HepG2 (cell line): Measurements from ENCODE around the gene DNAI2. TPM values are rescaled to one million over a fixed set of nuclear protein-coding genes. Genes with fewer than 3 reads are reported as not detected.

ENCODE experiments used
- ATAC-seq: fragments of 200-7000 bp; cut with Tn5 transposase; 3 replicates; pipeline ENCODE4 v1.9.1; 2020; ENCODE audit warnings: mild to moderate bottlenecking, moderate library complexity
- BruUV-seq: library from RNA; stranded (reverse); fragments of 400-500 nt; replicated peaks from 2 replicates; lab custom pipeline; 2021; lab: Mats Ljungman, UMichigan
- CTCF ChIA-PET: fragments of 300-600 bp; formaldehyde crosslinking; extraction: SDS; loops from one replicate; lab custom pipeline; 2021; ENCODE audit warnings: low total read pairs, inconsistent platforms, low intra/inter-chr PET ratio; lab: Yijun Ruan, JAX
- POLR2A ChIA-PET: fragments of 350-600 bp; sonication (Branson Sonifier 250); formaldehyde crosslinking; loops from one replicate; lab custom pipeline; 2020; ENCODE audit warnings: antibody characterized with exemption, inconsistent platforms; lab: Yijun Ruan, JAX
- DNase-seq: peaks from one replicate; pipeline ENCODE4 v3.0.0-alpha.2; 2015; ENCODE audit warnings: low spot score
- FAIRE-seq: peaks from 3 replicates; lab custom pipeline; 2011; peaks lifted over from hg19 to GRCh38; lab: Jason Lieb, UNC
- H2AFZ ChIP-seq: one replicate; pipeline ENCODE4 v1.6.1; 2011; ENCODE audit warnings: low read length, inconsistent platforms
- H3K27ac ChIP-seq: fragments of 300-600 bp; 3 replicates; pipeline ENCODE4 v1.8.0; 2011; ENCODE audit warnings: mixed run types, mild to moderate bottlenecking, mixed read lengths, low read length, inconsistent platforms; ENCODE audit not compliant: insufficient read depth; ENCODE audit errors: extremely low read length
- H3K27me3 ChIP-seq, 2 experiments: fragments of 200-600 bp in 1 of 2; 2 replicates in 1 of 2; 3 replicates in 1 of 2; pipeline versions ENCODE4 v1.6.0 to v1.8.0; 2011; ENCODE audit warnings: low read length in 2 of 2, mild to moderate bottlenecking in 2 of 2, moderate library complexity in 2 of 2, inconsistent platforms in 1 of 2; ENCODE audit not compliant: insufficient read depth in 2 of 2, control insufficient read depth in 1 of 2
- H3K36me3 ChIP-seq, 2 experiments: fragments of 200-600 bp in 1 of 2; replicated peaks in 1 of 2; 2 replicates in 1 of 2; 3 replicates in 1 of 2; pipeline versions ENCODE4 v1.5.1 to v1.8.0; 2011; ENCODE audit warnings: low read length in 2 of 2, inconsistent platforms in 1 of 2; ENCODE audit not compliant: insufficient read depth in 2 of 2, control insufficient read depth in 1 of 2
- H3K4me1 ChIP-seq: 2 replicates; pipeline ENCODE4 v1.5.1; 2012; ENCODE audit warnings: low read length, inconsistent platforms; ENCODE audit not compliant: insufficient read depth
- H3K4me2 ChIP-seq: 2 replicates; pipeline ENCODE4 v1.6.0; 2011; ENCODE audit warnings: low read depth, low read length, inconsistent platforms
- H3K4me3 ChIP-seq, 3 experiments: fragments of 200-600 bp in 1 of 3; sonication (generic), shearing (Covaris generic) in 1 of 3; replicated peaks in 1 of 3; 2 replicates each; pipeline ENCODE4 v1.5.1; 2011 to 2016; ENCODE audit warnings: low read length in 3 of 3, inconsistent platforms in 2 of 3, low read depth in 2 of 3, mild to moderate bottlenecking in 2 of 3, control low read depth in 1 of 3, mixed read lengths in 1 of 3; ENCODE audit not compliant: insufficient read depth in 1 of 3
- H3K79me2 ChIP-seq: one replicate; pipeline ENCODE4 v1.6.1; 2011; ENCODE audit warnings: low read length, inconsistent platforms; ENCODE audit not compliant: insufficient read depth
- H3K9ac ChIP-seq: 2 replicates; pipeline ENCODE4 v1.6.0; 2011; ENCODE audit warnings: mild to moderate bottlenecking, low read depth, low read length, inconsistent platforms; ENCODE audit not compliant: insufficient read depth
- H3K9me3 ChIP-seq: 2 replicates; pipeline ENCODE4 v1.5.1; 2012; ENCODE audit warnings: mild to moderate bottlenecking, low read length
- H4K20me1 ChIP-seq: 2 replicates; pipeline ENCODE4 v1.6.0; 2011; ENCODE audit warnings: inconsistent platforms, mild to moderate bottlenecking, low read length, moderate library complexity; ENCODE audit not compliant: insufficient read depth
- HNF1B ChIP-seq: sonication (generic); formaldehyde crosslinking; IDR thresholded peaks from 2 replicates; pipeline ENCODE4 v1.5.1; 2020; ENCODE audit warnings: mild to moderate bottlenecking, moderate library complexity, missing genetic modification reagents
- MLX ChIP-seq: IDR thresholded peaks from 2 replicates; pipeline ENCODE4 v1.6.1; 2016
- PCBP1 ChIP-seq: fragments of 200-400 bp; formaldehyde crosslinking; IDR thresholded peaks from 2 replicates; pipeline ENCODE4 v1.6.1; 2017; ENCODE audit warnings: mild to moderate bottlenecking, low read depth, low read length, borderline replicate concordance
- SAFB2 ChIP-seq: sonication (generic); formaldehyde crosslinking; IDR thresholded peaks from 2 replicates; pipeline ENCODE4 v1.5.1; 2020; ENCODE audit warnings: missing genetic modification reagents, low read depth, mild to moderate bottlenecking, borderline replicate concordance
- SALL1 ChIP-seq: sonication (generic); formaldehyde crosslinking; IDR thresholded peaks from 2 replicates; pipeline ENCODE4 v1.8.0; 2022; ENCODE audit warnings: mild to moderate bottlenecking, missing genetic modification reagents
- SOX13 ChIP-seq, 3 experiments: fragments of 450-650 bp in 1 of 3; sonication (generic) in 1 of 3; formaldehyde crosslinking in 1 of 3; IDR thresholded peaks in 2 of 3; conservative IDR thresholded peaks in 1 of 3; 2 replicates each; pipeline versions ENCODE4 v1.5.0 to v1.6.1; 2016 to 2020; ENCODE audit warnings: antibody characterized with exemption in 1 of 3, mild to moderate bottlenecking in 1 of 3, missing compliant biosample characterization in 1 of 3, missing genetic modification reagents in 1 of 3, moderate library complexity in 1 of 3
- SYNCRIP ChIP-seq: fragments of 200-400 bp; formaldehyde crosslinking; IDR thresholded peaks from 2 replicates; pipeline ENCODE4 v1.6.1; 2018; ENCODE audit warnings: mild to moderate bottlenecking, low read depth, low read length; ENCODE audit not compliant: insufficient read depth
- TBP ChIP-seq: sonication (generic); formaldehyde crosslinking; IDR thresholded peaks from 2 replicates; pipeline ENCODE4 v1.5.0; 2020; ENCODE audit warnings: missing genetic modification reagents
- TMF1 ChIP-seq: sonication (generic); formaldehyde crosslinking; IDR thresholded peaks from 2 replicates; pipeline ENCODE4 v1.8.1; 2022; ENCODE audit warnings: low read depth, missing genetic modification reagents
- ZNF530 ChIP-seq: sonication (generic); formaldehyde crosslinking; IDR thresholded peaks from 2 replicates; pipeline ENCODE4 v1.5.0; 2020; ENCODE audit warnings: low read depth, mild to moderate bottlenecking, missing genetic modification reagents
- ZNF577 ChIP-seq: sonication (generic); formaldehyde crosslinking; IDR thresholded peaks from 2 replicates; pipeline ENCODE4 v1.4.0; 2020; ENCODE audit warnings: mild to moderate bottlenecking, low read depth, missing genetic modification reagents, borderline replicate concordance
- ZNF619 ChIP-seq: sonication (generic); formaldehyde crosslinking; IDR thresholded peaks from 2 replicates; pipeline ENCODE4 v1.4.0; 2020; ENCODE audit warnings: mild to moderate bottlenecking, missing genetic modification reagents
- ZNF75D ChIP-seq: sonication (generic); formaldehyde crosslinking; IDR thresholded peaks from 2 replicates; pipeline ENCODE4 v1.8.1; 2023; ENCODE audit warnings: missing genetic modification reagents, mild to moderate bottlenecking, borderline replicate concordance
- WGBS: methylation state at CpG from one replicate; pipeline ENCODE4 v1.1.6; 2017; ENCODE audit warnings: low lambda C conversion rate; 5-methylcytosine and 5-hydroxymethylcytosine counted together
- in situ Hi-C: cut with HindIII; loops from 2 replicates; pipeline ENCODE4 v1.10.0; 2017; ENCODE audit warnings: low pct_unique_long_range_greater_than_20kb; ENCODE audit not compliant: extremely low pct_ligation_motif_present
- intact Hi-C: fragments of 100-400 bp; cut with micrococcal nuclease; formaldehyde crosslinking; loops from one replicate; pipeline ENCODE4 v1.10.0; 2022; ENCODE audit not compliant: unreplicated experiment
- polyA plus RNA-seq, 8 experiments: library from polyadenylated mRNA; depleted of rRNA in 3 of 8; stranded (reverse) in 7 of 8; unstranded in 1 of 8; fragments of >200 nt; fragmentation: Illumina TruSeq in 4 of 8; extraction: Trizol in 4 of 8; gene quantifications; 2 replicates each; pipeline versions ENCODE4 v1.2.1 to v1.2.3, GENCODE V29; 2011 to 2016; ENCODE audit warnings: low read depth in 4 of 8, missing spikeins in 1 of 8, mixed read lengths in 1 of 8; ENCODE audit not compliant: insufficient read depth in 1 of 8
- total RNA-seq, 5 experiments: library from RNA; depleted of rRNA; stranded (reverse); fragments of >200 nt; fragmentation: Illumina TruSeq; extraction: Trizol; gene quantifications; 2 replicates each; pipeline ENCODE4 v1.2.3, GENCODE V29; 2016; ENCODE audit warnings: low read depth in 1 of 5
- TF ChIP-seq, protein P1 (sequence below): sonication (generic); formaldehyde crosslinking; IDR thresholded peaks from 2 replicates; pipeline ENCODE4 v1.4.0; 2020; ENCODE audit warnings: missing genetic modification reagents, borderline replicate concordance
- TF ChIP-seq, protein P2 (sequence below): sonication (generic); formaldehyde crosslinking; IDR thresholded peaks from 2 replicates; pipeline ENCODE4 v1.4.0; 2020; ENCODE audit warnings: missing genetic modification reagents
- TF ChIP-seq, protein P3 (sequence below): sonication (generic); formaldehyde crosslinking; IDR thresholded peaks from 2 replicates; pipeline ENCODE4 v1.5.0; 2020; ENCODE audit warnings: mild to moderate bottlenecking, missing genetic modification reagents

DNAI2 gene
- total and polyA plus RNA-seq, 2 of the 13 experiments (the other 11 are each of a cell fraction or from before 2014, with no cell fraction given), result not detected

DNA sequence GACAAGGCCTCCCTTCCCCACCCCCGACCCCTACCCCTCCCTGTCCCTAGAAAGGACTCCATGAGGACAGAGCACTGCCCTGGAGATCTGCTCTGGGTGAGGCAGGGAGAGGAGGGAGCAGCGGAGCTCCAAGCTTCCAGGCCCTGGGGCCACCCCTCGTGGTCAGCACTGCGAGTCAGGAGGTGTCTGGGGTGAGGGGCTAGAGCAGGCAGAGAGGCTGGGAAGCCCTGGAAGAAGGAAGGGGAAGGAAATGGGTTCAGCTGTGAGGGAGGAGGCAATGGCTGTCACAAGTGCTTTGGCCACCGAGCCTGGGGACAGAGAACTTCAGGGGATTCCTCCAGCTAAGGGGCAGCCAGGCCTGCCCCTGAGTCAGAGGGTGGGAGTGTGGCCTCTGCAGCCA lies 28.2 kb upstream of the DNAI2 start:
- intact Hi-C loops (no loop called here), in situ Hi-C loops (no loop called here)
- H3K9me3 ChIP-seq, result no peaks in the 10 kb centered on the region
- no peak overlapping the region for H3K9ac ChIP-seq
- no peak for FAIRE-seq
- BruUV-seq, result no TSS peak
- no peak overlapping the region for H3K4me2 ChIP-seq
- H3K27ac ChIP-seq, result no peak overlapping the region
- H3K4me1 ChIP-seq, result peaks cover 10% of the 10 kb centered on the region
- no peaks in the 10 kb centered on the region for H3K36me3 ChIP-seq
- peaks cover 0 to 1% of the 10 kb centered on the region in 2 experiments; a peak in 1 of 5 replicates for H3K27me3 ChIP-seq
- no peak for ATAC-seq
- H3K4me3 ChIP-seq, result no peak overlapping the region
- H2AFZ ChIP-seq, result no peak overlapping the region
- CTCF ChIA-PET, result no interaction called here
- no peak for DNase-seq
- H3K79me2 ChIP-seq, result no peaks in the 10 kb centered on the region
- POLR2A ChIA-PET, result no interaction called here
- H4K20me1 ChIP-seq, result no peaks in the 10 kb centered on the region
- WGBS, result 21% methylated on average over 4 of the region's 5 CpGs
- TF ChIP-seq MLX, result no peak
- TF ChIP-seq TBP (CRISPR knock-in tag), result no peak
- TF ChIP-seq ZNF75D (CRISPR knock-in tag), result no peak
- no peak for TF ChIP-seq ZNF530
- TF ChIP-seq ZNF619 (CRISPR knock-in tag), result no peak
- no peak for TF ChIP-seq SALL1 (CRISPR knock-in tag)
- TF ChIP-seq, protein P1, sequence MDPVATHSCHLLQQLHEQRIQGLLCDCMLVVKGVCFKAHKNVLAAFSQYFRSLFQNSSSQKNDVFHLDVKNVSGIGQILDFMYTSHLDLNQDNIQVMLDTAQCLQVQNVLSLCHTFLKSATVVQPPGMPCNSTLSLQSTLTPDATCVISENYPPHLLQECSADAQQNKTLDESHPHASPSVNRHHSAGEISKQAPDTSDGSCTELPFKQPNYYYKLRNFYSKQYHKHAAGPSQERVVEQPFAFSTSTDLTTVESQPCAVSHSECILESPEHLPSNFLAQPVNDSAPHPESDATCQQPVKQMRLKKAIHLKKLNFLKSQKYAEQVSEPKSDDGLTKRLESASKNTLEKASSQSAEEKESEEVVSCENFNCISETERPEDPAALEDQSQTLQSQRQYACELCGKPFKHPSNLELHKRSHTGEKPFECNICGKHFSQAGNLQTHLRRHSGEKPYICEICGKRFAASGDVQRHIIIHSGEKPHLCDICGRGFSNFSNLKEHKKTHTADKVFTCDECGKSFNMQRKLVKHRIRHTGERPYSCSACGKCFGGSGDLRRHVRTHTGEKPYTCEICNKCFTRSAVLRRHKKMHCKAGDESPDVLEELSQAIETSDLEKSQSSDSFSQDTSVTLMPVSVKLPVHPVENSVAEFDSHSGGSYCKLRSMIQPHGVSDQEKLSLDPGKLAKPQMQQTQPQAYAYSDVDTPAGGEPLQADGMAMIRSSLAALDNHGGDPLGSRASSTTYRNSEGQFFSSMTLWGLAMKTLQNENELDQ (CRISPR knock-in tag), result no peak
- no peak for TF ChIP-seq HNF1B (CRISPR knock-in tag)
- TF ChIP-seq, protein P2, sequence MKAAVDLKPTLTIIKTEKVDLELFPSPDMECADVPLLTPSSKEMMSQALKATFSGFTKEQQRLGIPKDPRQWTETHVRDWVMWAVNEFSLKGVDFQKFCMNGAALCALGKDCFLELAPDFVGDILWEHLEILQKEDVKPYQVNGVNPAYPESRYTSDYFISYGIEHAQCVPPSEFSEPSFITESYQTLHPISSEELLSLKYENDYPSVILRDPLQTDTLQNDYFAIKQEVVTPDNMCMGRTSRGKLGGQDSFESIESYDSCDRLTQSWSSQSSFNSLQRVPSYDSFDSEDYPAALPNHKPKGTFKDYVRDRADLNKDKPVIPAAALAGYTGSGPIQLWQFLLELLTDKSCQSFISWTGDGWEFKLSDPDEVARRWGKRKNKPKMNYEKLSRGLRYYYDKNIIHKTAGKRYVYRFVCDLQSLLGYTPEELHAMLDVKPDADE (CRISPR knock-in tag), result no peak
- TF ChIP-seq ZNF577 (CRISPR knock-in tag), result no peak
- no peak for TF ChIP-seq SOX13 (IDR thresholded peaks at IDR 0.05)
- TF ChIP-seq SOX13 (CRISPR knock-in tag; conservative IDR thresholded peaks at IDR 0.05 in 1 of 2, IDR thresholded peaks at IDR 0.05 in 1 of 2), result no peak
- TF ChIP-seq, protein P3, sequence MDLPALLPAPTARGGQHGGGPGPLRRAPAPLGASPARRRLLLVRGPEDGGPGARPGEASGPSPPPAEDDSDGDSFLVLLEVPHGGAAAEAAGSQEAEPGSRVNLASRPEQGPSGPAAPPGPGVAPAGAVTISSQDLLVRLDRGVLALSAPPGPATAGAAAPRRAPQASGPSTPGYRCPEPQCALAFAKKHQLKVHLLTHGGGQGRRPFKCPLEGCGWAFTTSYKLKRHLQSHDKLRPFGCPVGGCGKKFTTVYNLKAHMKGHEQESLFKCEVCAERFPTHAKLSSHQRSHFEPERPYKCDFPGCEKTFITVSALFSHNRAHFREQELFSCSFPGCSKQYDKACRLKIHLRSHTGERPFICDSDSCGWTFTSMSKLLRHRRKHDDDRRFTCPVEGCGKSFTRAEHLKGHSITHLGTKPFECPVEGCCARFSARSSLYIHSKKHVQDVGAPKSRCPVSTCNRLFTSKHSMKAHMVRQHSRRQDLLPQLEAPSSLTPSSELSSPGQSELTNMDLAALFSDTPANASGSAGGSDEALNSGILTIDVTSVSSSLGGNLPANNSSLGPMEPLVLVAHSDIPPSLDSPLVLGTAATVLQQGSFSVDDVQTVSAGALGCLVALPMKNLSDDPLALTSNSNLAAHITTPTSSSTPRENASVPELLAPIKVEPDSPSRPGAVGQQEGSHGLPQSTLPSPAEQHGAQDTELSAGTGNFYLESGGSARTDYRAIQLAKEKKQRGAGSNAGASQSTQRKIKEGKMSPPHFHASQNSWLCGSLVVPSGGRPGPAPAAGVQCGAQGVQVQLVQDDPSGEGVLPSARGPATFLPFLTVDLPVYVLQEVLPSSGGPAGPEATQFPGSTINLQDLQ (CRISPR knock-in tag), result no peak
- TF ChIP-seq SAFB2, result no peak
- TF ChIP-seq PCBP1, result no peak
- no peak for TF ChIP-seq TMF1
- TF ChIP-seq SYNCRIP, result no peak
